Neuronal stem cell (in vitro differentiated cells): ENCODE data around the gene ERBIN.

Experiments used
- DNase-seq: peaks from one replicate; pipeline ENCODE4 v3.0.0-alpha.2; 2013; ENCODE audit warnings: low spot score
- H2AFZ ChIP-seq: one replicate; pipeline ENCODE4 v1.6.1; 2013; ENCODE audit warnings: mild to moderate bottlenecking, low read length, inconsistent platforms
- H2AK5ac ChIP-seq: 2 replicates; pipeline ENCODE4 v1.6.1; 2013; ENCODE audit warnings: low read depth, mild to moderate bottlenecking, inconsistent platforms, low read length, moderate library complexity, mixed read lengths
- H2BK120ac ChIP-seq: 2 replicates; pipeline ENCODE4 v1.6.1; 2013; ENCODE audit warnings: low read depth, mild to moderate bottlenecking, inconsistent platforms, low read length, moderate library complexity, mixed read lengths
- H2BK12ac ChIP-seq: one replicate; pipeline ENCODE4 v1.6.1; 2013; ENCODE audit warnings: low read length, inconsistent platforms
- H2BK15ac ChIP-seq: 2 replicates; pipeline ENCODE4 v1.6.1; 2013; ENCODE audit warnings: mild to moderate bottlenecking, low read length, inconsistent platforms, mixed read lengths
- H2BK5ac ChIP-seq: one replicate; pipeline ENCODE4 v1.6.1; 2013; ENCODE audit warnings: inconsistent platforms, mild to moderate bottlenecking, low read length, moderate library complexity
- H3K14ac ChIP-seq: one replicate; pipeline ENCODE4 v1.6.1; 2013; ENCODE audit warnings: low read length, inconsistent platforms
- H3K18ac ChIP-seq: 2 replicates; pipeline ENCODE4 v1.6.1; 2013; ENCODE audit warnings: low read length, inconsistent platforms
- H3K23ac ChIP-seq: 2 replicates; pipeline ENCODE4 v1.6.1; 2013; ENCODE audit warnings: low read depth, mild to moderate bottlenecking, mixed read lengths, low read length, inconsistent platforms; ENCODE audit not compliant: poor library complexity
- H3K27ac ChIP-seq: replicated peaks from 3 replicates; pipeline ENCODE4 v1.5.1; 2013; ENCODE audit warnings: low read length, inconsistent platforms
- H3K27me3 ChIP-seq, 3 experiments: 2 replicates each; pipeline ENCODE4 v1.6.1; 2013; ENCODE audit warnings: low read length in 3 of 3, mild to moderate bottlenecking in 2 of 3, inconsistent platforms in 1 of 3, low read depth in 1 of 3, mixed read lengths in 1 of 3, moderate library complexity in 1 of 3; ENCODE audit not compliant: control insufficient read depth in 3 of 3, insufficient read depth in 3 of 3
- H3K36me3 ChIP-seq, 2 donors: replicated peaks in 1 of 2; 2 replicates each; pipeline ENCODE4 v1.6.1; 2013; ENCODE audit warnings: low read length in 2 of 2; ENCODE audit not compliant: control insufficient read depth in 2 of 2, insufficient read depth in 2 of 2
- H3K4ac ChIP-seq: 2 replicates; pipeline ENCODE4 v1.6.1; 2013; ENCODE audit warnings: inconsistent platforms, mild to moderate bottlenecking, low read length, moderate library complexity
- H3K4me1 ChIP-seq, 2 donors: 1 replicate in 1 of 2; 2 replicates in 1 of 2; pipeline ENCODE4 v1.6.1; 2013; ENCODE audit warnings: low read length in 2 of 2, low read depth in 1 of 2; ENCODE audit not compliant: control insufficient read depth in 2 of 2, insufficient read depth in 1 of 2
- H3K4me2 ChIP-seq: one replicate; pipeline ENCODE4 v1.6.1; 2013; ENCODE audit warnings: mild to moderate bottlenecking, low read length, inconsistent platforms; ENCODE audit not compliant: insufficient read depth, poor library complexity, severe bottlenecking
- H3K4me3 ChIP-seq, 2 donors: 2 replicates each; pipeline ENCODE4 v1.5.1; 2013; ENCODE audit warnings: low read length in 2 of 2, mild to moderate bottlenecking in 2 of 2, inconsistent platforms in 1 of 2, moderate library complexity in 1 of 2
- H3K79me1 ChIP-seq: one replicate; pipeline ENCODE4 v1.6.1; 2013; ENCODE audit warnings: low read depth, mild to moderate bottlenecking, inconsistent platforms, low read length, moderate library complexity
- H3K9ac ChIP-seq: one replicate; pipeline ENCODE4 v1.6.1; 2013; ENCODE audit warnings: mild to moderate bottlenecking, low read depth, low read length, inconsistent platforms; ENCODE audit not compliant: poor library complexity
- H3K9me3 ChIP-seq, 2 donors: replicated peaks in 1 of 2; 2 replicates each; pipeline versions ENCODE3 to v1.6.1; 2013; ENCODE audit warnings: low read length in 2 of 2, mild to moderate bottlenecking in 2 of 2, inconsistent platforms in 1 of 2, low read depth in 1 of 2, mixed read lengths in 1 of 2, moderate library complexity in 1 of 2; ENCODE audit not compliant: control insufficient read depth in 2 of 2, insufficient read depth in 1 of 2
- H4K8ac ChIP-seq: one replicate; pipeline ENCODE4 v1.6.1; 2013; ENCODE audit warnings: low read depth, mild to moderate bottlenecking, inconsistent platforms, low read length, moderate library complexity
- H4K91ac ChIP-seq: one replicate; pipeline ENCODE4 v1.6.1; 2013; ENCODE audit warnings: low read length, low read depth, mild to moderate bottlenecking, inconsistent platforms; ENCODE audit not compliant: poor library complexity
- WGBS, 2 donors: extraction: QIAGEN DNeasy Blood & Tissue Kit; methylation state at CpG; one replicate each; pipeline ENCODE4 v1.1.7; 2013; ENCODE audit warnings: missing lambda C conversion rate in 2 of 2, mixed read lengths in 1 of 2; ENCODE audit not compliant: insufficient read length in 2 of 2, insufficient replicate concordance in 1 of 2; ENCODE audit errors: extremely low coverage in 2 of 2; 5-methylcytosine and 5-hydroxymethylcytosine counted together

Gene ERBIN

DNA sequence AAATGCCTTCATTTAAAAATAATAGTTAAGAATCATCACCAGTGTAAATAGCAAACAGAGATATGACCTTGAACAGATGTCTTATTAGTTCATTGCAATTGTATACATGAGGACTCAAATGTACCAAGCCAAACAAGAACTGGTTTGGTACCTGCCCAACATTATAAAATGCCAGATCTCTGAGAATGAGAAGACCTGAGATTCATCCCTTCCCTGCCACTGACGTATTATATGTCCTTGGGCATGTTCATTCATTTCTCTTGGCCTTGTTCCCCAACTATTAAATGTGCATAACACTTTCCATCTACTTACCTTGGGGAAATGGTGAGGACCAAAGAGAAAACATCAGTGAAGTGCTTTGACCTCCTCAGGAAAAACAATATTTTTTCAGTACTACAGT is 33.6 kb upstream of the ERBIN start:
- no peaks in the 10 kb centered on the region for H3K9me3 ChIP-seq
- no CpG with 5 or more reads among the region's 1 CpG for WGBS, 2 donors

DNA sequence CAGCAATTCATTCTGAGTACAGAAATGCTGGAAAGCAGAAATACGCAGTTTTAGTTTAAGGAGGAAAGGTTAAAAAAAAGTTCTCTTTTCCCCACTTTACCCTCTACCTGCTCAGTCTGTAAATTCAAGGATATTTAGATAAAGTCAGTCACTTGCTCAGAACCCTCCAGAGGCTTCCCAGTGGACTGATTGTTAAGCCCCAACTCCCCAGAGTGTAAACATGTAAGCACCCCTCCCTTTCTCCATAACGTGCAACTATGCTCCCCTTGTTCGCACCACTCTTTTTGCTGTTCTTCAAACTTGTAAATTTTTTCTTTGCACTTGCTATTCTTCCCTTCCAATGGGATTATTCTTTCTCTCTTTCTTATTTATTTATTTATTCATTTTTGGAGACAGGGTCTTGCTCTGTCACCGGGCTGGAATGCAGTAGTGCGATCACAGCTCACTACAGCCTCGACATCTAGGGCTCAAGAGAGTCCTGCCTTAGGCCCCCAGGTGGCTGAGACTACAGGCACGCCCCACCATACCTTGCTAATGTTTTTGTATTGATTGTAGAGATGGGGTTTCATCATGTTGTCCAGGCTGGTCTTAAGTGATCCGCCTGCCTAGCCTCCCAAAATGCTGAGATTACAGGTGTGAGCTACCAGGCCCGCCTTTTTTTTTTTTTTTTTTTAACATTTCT is 32.5 kb upstream of the ERBIN start:
- no peaks in the 10 kb centered on the region for H3K27me3 ChIP-seq
- H2AK5ac ChIP-seq: no peak overlapping the region
- H3K18ac ChIP-seq: no peak overlapping the region
- no peak overlapping the region for H2BK15ac ChIP-seq
- DNase-seq: no peak
- no peak overlapping the region for H2BK5ac ChIP-seq
- H4K91ac ChIP-seq: no peak overlapping the region
- no peak overlapping the region for H3K9ac ChIP-seq
- H3K23ac ChIP-seq: no peak overlapping the region
- no peak overlapping the region for H3K4me3 ChIP-seq
- no peak overlapping the region for H3K4ac ChIP-seq
- no peak overlapping the region for H4K8ac ChIP-seq
- H3K4me1 ChIP-seq: peaks cover 0 to 1% of the 10 kb centered on the region in 2 donors
- H2BK12ac ChIP-seq: no peak overlapping the region
- no peaks in the 10 kb centered on the region for H3K79me1 ChIP-seq
- H2BK120ac ChIP-seq: no peak overlapping the region
- no peak overlapping the region for H3K27ac ChIP-seq
- no peaks in the 10 kb centered on the region for H3K9me3 ChIP-seq
- no peak overlapping the region for H3K4me2 ChIP-seq
- no peaks in the 10 kb centered on the region for H3K36me3 ChIP-seq
- H2AFZ ChIP-seq: no peak overlapping the region
- no CpG with 5 or more reads among the region's 9 CpGs for WGBS, 2 donors
- H3K14ac ChIP-seq: no peak overlapping the region

More for the DNA sequence above, 33.6 kb upstream of the ERBIN start:
- no peak overlapping the region for H3K23ac ChIP-seq
- no peaks in the 10 kb centered on the region for H3K79me1 ChIP-seq
- H4K91ac ChIP-seq: no peak overlapping the region
- no peak overlapping the region for H2AK5ac ChIP-seq
- no peak overlapping the region for H2BK12ac ChIP-seq
- no peak overlapping the region for H3K14ac ChIP-seq
- DNase-seq: no peak
- no peak overlapping the region for H4K8ac ChIP-seq
- no peaks in the 10 kb centered on the region for H3K36me3 ChIP-seq
- no peak overlapping the region for H3K4me3 ChIP-seq
- no peak overlapping the region for H3K27ac ChIP-seq
- no peak overlapping the region for H2AFZ ChIP-seq
- H3K4me1 ChIP-seq: peaks cover 0 to 1% of the 10 kb centered on the region in 2 donors
- H3K9ac ChIP-seq: no peak overlapping the region
- H2BK15ac ChIP-seq: no peak overlapping the region
- no peak overlapping the region for H3K4me2 ChIP-seq
- no peak overlapping the region for H2BK5ac ChIP-seq
- H3K18ac ChIP-seq: no peak overlapping the region
- H2BK120ac ChIP-seq: no peak overlapping the region
- H3K27me3 ChIP-seq: no peaks in the 10 kb centered on the region
- no peak overlapping the region for H3K4ac ChIP-seq

DNA sequence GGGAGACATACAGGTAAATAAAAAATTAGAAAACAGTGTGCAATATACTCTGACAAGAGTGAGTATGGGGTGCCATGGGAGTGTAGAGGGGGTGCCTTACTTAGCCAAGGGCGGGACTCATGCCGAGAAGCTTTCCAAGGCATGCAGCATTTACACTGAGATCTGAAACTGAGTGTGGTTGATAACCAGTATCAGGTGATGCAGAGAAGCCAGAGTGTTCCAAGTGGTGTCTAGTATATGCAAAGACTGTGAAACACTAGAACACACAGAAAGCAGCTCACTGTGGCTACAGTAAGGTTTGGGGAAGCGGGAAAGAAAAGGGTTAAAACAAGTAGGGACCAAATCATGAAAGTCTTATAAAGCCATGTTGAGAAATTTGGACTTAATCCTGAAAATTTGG is 30.5 kb upstream of the ERBIN start:
- Histone ChIP-seq H3K27me3 (peaks cover 0 to 8% (median 0%) of the 10 kb centered on the region in 3 experiments), H3K27ac (no peak overlapping the region), H2BK5ac (no peak overlapping the region), H2BK12ac (no peak overlapping the region), H3K4me2 (no peak overlapping the region), H3K4me1 (peaks cover 0 to 1% of the 10 kb centered on the region in 2 donors), H3K14ac (no peak overlapping the region), H3K18ac (no peak overlapping the region), H3K36me3 (no peaks in the 10 kb centered on the region), H2BK120ac (no peak overlapping the region), H3K4me3 (no peak overlapping the region), H3K9me3 (no peaks in the 10 kb centered on the region), H2AK5ac (no peak overlapping the region), H4K91ac (no peak overlapping the region), H2BK15ac (no peak overlapping the region), H3K4ac (no peak overlapping the region), H3K9ac (no peak overlapping the region), H2AFZ (no peak overlapping the region), H3K23ac (no peak overlapping the region), H3K79me1 (no peaks in the 10 kb centered on the region), H4K8ac (no peak overlapping the region)
- DNase-seq: no peak
- no CpG with 5 or more reads among the region's 3 CpGs for WGBS, 2 donors

DNA sequence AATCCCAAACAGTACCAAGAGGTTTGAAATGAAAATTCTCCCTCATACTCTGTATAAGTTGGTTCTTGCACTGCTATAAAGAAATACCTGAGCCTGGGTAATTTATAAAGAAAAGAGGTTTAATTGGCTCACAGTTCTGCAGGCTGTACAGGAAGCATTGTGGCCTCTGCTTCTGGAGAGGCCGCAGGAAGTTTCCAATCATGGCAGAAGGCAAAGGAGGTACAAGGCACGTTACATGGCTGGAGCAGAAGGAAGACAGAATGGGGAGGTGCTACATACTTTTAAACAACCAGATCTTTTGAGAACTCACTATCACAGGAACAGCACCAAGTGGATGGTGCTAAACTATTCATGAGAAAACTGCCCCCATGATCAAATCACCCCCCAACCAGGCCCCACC is 25.6 kb upstream of the ERBIN start:
- Histone ChIP-seq H3K9ac (no peak overlapping the region), H3K14ac (no peak overlapping the region), H2BK120ac (no peak overlapping the region), H3K4me1 (no peaks in the 10 kb centered on the region), H3K36me3 (no peaks in the 10 kb centered on the region), H4K91ac (no peak overlapping the region), H3K4ac (no peak overlapping the region), H4K8ac (no peak overlapping the region), H2BK12ac (no peak overlapping the region), H3K27me3 (peaks cover 0 to 8% (median 0%) of the 10 kb centered on the region in 3 experiments), H3K27ac (no peak overlapping the region), H3K79me1 (no peaks in the 10 kb centered on the region), H3K18ac (no peak overlapping the region), H2BK5ac (no peak overlapping the region), H2BK15ac (no peak overlapping the region), H3K23ac (no peak overlapping the region), H3K4me2 (no peak overlapping the region), H3K9me3 (no peaks in the 10 kb centered on the region), H3K4me3 (no peak overlapping the region), H2AFZ (no peak overlapping the region), H2AK5ac (no peak overlapping the region)
- no peak for DNase-seq
- no CpG with 5 or more reads among the region's 2 CpGs for WGBS, 2 donors
